ENCODE measurements around the gene STX18. TPM values are rescaled to one million over a fixed set of nuclear protein-coding genes. Genes with fewer than 3 reads are reported as not detected.

The STX18 gene
- total and polyA plus RNA-seq, 10 of the 15 experiments (the other 5 are each of a cell fraction or from before 2014, with no cell fraction given) = 8.2 to 46.6 (median 31.1) TPM

DNA sequence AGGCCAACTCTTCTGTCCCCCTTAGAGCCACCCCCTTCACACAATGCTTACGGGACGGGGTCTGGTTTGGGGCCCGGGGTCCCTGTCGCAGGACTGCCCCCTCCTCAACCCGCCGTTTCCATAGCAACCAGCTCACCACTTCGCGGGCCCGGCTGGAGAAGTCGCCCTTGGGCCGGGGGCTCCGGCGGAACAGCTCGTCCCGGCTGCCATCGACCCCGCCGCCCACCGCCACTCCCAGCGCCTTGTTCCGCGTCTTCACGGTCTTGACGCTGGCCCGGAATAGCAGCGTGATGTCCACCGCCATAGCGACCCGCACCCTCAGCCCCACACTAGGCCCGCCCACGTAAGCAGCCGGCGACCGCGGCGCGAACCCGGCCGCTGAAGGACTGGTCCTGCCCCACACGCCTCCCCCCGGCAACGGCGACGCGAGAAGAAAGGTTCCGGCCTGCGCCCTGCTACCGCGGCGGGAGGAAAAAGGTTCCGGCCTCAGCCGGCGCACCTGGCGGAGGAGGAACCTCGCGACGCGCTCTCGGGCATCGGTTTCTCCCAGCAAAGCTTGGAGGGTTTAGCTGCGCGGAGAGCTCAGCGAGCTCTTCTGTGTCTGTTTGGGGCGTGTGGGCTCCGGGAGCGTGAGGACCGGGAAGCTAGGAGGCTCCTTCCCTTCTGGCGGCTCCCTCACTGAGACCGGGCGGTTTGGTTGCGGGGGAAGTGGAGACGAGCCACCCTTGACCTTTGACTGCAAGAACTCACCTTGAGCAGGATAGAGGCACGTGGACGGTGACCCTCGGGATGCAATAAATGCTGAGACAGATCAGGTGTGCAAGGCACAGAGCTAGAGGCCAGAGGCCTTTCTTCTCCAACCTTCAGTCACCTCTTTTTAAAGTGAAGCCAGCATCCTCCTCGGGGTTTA, at the start of gene STX18 (continued):
- TF ChIP-seq, protein P1, sequence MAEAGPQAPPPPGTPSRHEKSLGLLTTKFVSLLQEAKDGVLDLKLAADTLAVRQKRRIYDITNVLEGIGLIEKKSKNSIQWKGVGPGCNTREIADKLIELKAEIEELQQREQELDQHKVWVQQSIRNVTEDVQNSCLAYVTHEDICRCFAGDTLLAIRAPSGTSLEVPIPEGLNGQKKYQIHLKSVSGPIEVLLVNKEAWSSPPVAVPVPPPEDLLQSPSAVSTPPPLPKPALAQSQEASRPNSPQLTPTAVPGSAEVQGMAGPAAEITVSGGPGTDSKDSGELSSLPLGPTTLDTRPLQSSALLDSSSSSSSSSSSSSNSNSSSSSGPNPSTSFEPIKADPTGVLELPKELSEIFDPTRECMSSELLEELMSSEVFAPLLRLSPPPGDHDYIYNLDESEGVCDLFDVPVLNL (IDR thresholded peaks at IDR 0.05; ENCODE audit: low read depth, low read length) = peak; percentile 72; the same call in 1 of the 2 replicates
- TF ChIP-seq MYC (IDR thresholded peaks at IDR 0.05; ENCODE audit: insufficient read depth, insufficient read length, insufficient replicate concordance, low read length, severe bottlenecking) = peak; percentile 78
- TF ChIP-seq CBX5 (IDR thresholded peaks at IDR 0.05; ENCODE audit: low read depth) = peak; percentile 92
- no peak for TF ChIP-seq NFIC (IDR thresholded peaks at IDR 0.05; ENCODE audit: low read depth, low read length)
- peak; percentile 94 for TF ChIP-seq NR2C1 (IDR thresholded peaks at IDR 0.05)
- TF ChIP-seq FOXK2 (IDR thresholded peaks at IDR 0.05) = peak; percentile 66
- peak; percentile 83; the same call in 1 of the 2 replicates for TF ChIP-seq CHD2 (IDR thresholded peaks at IDR 0.05; ENCODE audit: borderline replicate concordance, low read depth, low read length)
- TF ChIP-seq TBL1XR1 (IDR thresholded peaks at IDR 0.05; ENCODE audit: low read depth, low read length) = peak; percentile 89
- no peak for TF ChIP-seq CHD4 (IDR thresholded peaks at IDR 0.05)
- TF ChIP-seq ZNF622 (IDR thresholded peaks at IDR 0.05) = no peak
- TF ChIP-seq, protein P2, sequence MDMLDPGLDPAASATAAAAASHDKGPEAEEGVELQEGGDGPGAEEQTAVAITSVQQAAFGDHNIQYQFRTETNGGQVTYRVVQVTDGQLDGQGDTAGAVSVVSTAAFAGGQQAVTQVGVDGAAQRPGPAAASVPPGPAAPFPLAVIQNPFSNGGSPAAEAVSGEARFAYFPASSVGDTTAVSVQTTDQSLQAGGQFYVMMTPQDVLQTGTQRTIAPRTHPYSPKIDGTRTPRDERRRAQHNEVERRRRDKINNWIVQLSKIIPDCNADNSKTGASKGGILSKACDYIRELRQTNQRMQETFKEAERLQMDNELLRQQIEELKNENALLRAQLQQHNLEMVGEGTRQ (IDR thresholded peaks at IDR 0.05; ENCODE audit: borderline replicate concordance, low read depth, low read length) = no peak
- TF ChIP-seq ZSCAN29 (IDR thresholded peaks at IDR 0.05) = peak; percentile 87
- TF ChIP-seq, protein P3, sequence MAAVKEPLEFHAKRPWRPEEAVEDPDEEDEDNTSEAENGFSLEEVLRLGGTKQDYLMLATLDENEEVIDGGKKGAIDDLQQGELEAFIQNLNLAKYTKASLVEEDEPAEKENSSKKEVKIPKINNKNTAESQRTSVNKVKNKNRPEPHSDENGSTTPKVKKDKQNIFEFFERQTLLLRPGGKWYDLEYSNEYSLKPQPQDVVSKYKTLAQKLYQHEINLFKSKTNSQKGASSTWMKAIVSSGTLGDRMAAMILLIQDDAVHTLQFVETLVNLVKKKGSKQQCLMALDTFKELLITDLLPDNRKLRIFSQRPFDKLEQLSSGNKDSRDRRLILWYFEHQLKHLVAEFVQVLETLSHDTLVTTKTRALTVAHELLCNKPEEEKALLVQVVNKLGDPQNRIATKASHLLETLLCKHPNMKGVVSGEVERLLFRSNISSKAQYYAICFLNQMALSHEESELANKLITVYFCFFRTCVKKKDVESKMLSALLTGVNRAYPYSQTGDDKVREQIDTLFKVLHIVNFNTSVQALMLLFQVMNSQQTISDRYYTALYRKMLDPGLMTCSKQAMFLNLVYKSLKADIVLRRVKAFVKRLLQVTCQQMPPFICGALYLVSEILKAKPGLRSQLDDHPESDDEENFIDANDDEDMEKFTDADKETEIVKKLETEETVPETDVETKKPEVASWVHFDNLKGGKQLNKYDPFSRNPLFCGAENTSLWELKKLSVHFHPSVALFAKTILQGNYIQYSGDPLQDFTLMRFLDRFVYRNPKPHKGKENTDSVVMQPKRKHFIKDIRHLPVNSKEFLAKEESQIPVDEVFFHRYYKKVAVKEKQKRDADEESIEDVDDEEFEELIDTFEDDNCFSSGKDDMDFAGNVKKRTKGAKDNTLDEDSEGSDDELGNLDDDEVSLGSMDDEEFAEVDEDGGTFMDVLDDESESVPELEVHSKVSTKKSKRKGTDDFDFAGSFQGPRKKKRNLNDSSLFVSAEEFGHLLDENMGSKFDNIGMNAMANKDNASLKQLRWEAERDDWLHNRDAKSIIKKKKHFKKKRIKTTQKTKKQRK (IDR thresholded peaks at IDR 0.05; ENCODE audit: low read depth, low read length) = no peak
- peak; percentile 93 for TF ChIP-seq ZNF207 (IDR thresholded peaks at IDR 0.05; ENCODE audit: borderline replicate concordance)
- peak; percentile 89 for TF ChIP-seq GABPA (IDR thresholded peaks at IDR 0.05; ENCODE audit: low read depth)
- TF ChIP-seq SPI1 (IDR thresholded peaks at IDR 0.05; ENCODE audit: borderline replicate concordance, insufficient read depth, low read depth, low read length) = peak; percentile 38; the same call in 1 of the 2 replicates
- TF ChIP-seq LARP7 (IDR thresholded peaks at IDR 0.05) = peak; percentile 95
- peak; percentile 82 for TF ChIP-seq IRF4 (IDR thresholded peaks at IDR 0.05; ENCODE audit: low read depth, low read length)
- no peak for TF ChIP-seq BRCA1 (IDR thresholded peaks at IDR 0.05; ENCODE audit: low read depth, low read length)
- TF ChIP-seq SUZ12 (IDR thresholded peaks at IDR 0.05; ENCODE audit: unreplicated experiment) = no peak
- TF ChIP-seq, protein P4, sequence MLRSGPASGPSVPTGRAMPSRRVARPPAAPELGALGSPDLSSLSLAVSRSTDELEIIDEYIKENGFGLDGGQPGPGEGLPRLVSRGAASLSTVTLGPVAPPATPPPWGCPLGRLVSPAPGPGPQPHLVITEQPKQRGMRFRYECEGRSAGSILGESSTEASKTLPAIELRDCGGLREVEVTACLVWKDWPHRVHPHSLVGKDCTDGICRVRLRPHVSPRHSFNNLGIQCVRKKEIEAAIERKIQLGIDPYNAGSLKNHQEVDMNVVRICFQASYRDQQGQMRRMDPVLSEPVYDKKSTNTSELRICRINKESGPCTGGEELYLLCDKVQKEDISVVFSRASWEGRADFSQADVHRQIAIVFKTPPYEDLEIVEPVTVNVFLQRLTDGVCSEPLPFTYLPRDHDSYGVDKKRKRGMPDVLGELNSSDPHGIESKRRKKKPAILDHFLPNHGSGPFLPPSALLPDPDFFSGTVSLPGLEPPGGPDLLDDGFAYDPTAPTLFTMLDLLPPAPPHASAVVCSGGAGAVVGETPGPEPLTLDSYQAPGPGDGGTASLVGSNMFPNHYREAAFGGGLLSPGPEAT (IDR thresholded peaks at IDR 0.05; ENCODE audit: low read depth) = peak; percentile 97
- peak; percentile 83; the same call in 1 of the 2 replicates for TF ChIP-seq RCOR1 (conservative IDR thresholded peaks at IDR 0.05; ENCODE audit: low read depth, low read length)
- peak; percentile 38 for TF ChIP-seq ATF7 (IDR thresholded peaks at IDR 0.05; ENCODE audit: low read depth)
- TF ChIP-seq NR2C2 (IDR thresholded peaks at IDR 0.05; ENCODE audit: borderline replicate concordance, control insufficient read depth, insufficient read length, low read depth) = peak; percentile 59
